T-helper 1 cell treated with Interleukin-12 subunit alpha and Interleukin-12 subunit beta and Interleukin-4 antibody, amounts not matched to agents 30 ng/mL and 1 ng/mL, for 36 hours (primary cell): Measurements from ENCODE around the gene PRIM2. TPM values are rescaled to one million over a fixed set of nuclear protein-coding genes. Genes with fewer than 3 reads are reported as not detected.
"Not testable (repeated sequence)": the region's sequence is repeated elsewhere in the genome, so short reads cannot be mapped to it uniquely, and the experiment has no call there.

ENCODE experiments used
- intact Hi-C: fragments of 100-400 bp; cut with micrococcal nuclease; formaldehyde crosslinking; loops from one replicate; pipeline ENCODE4 v1.15.1; 2024
- total RNA-seq: library from RNA; stranded (reverse); gene quantifications from 2 replicates; pipeline ENCODE4 v1.2.3, GENCODE V29; 2022

Gene PRIM2
- total RNA-seq, 1 donor from 2014 or later, result 34.9 TPM

GRCh38 chr6:57581586-57581985 is 264.2 kb downstream of the PRIM2 start:
- intact Hi-C loops, result not testable (repeated sequence)

- intact Hi-C loops, result not testable (repeated sequence)
These were observed 283.7 kb downstream of the PRIM2 start for GRCh38 chr6:57601105-57601504.

- intact Hi-C loops, result not testable (repeated sequence)
These were observed 287.9 kb downstream of the PRIM2 start for GRCh38 chr6:57605303-57605702.

GRCh38 chr6:57606331-57606730 is 288.9 kb downstream of the PRIM2 start:
- intact Hi-C loops, result not testable (repeated sequence)

- intact Hi-C loops, result not testable (repeated sequence)
These were observed 293.2 kb downstream of the PRIM2 start for GRCh38 chr6:57610612-57611011.

GRCh38 chr6:57618959-57619358 is 301.5 kb downstream of the PRIM2 start:
- intact Hi-C loops, result not testable (repeated sequence)

GRCh38 chr6:57631773-57632172 is 314.3 kb downstream of the PRIM2 start:
- intact Hi-C loops, result not testable (repeated sequence)

- intact Hi-C loops, result not testable (repeated sequence)
These were observed 341.1 kb downstream of the PRIM2 start for GRCh38 chr6:57658526-57658925.

- intact Hi-C loops, result not testable (repeated sequence)
These were observed 342.4 kb downstream of the PRIM2 start for GRCh38 chr6:57659794-57660193.

- intact Hi-C loops, result not testable (repeated sequence)
These were observed 343.5 kb downstream of the PRIM2 start for GRCh38 chr6:57660940-57661339.

GRCh38 chr6:57668108-57668507 is 350.7 kb downstream of the PRIM2 start:
- intact Hi-C loops, result not testable (repeated sequence)

- intact Hi-C loops, result not testable (repeated sequence)
These were observed 353.8 kb downstream of the PRIM2 start for GRCh38 chr6:57671237-57671636.

- intact Hi-C loops, result not testable (repeated sequence)
These were observed 354.7 kb downstream of the PRIM2 start for GRCh38 chr6:57671937-57672627.

- intact Hi-C loops, result not testable (repeated sequence)
These were observed 355.9 kb downstream of the PRIM2 start for GRCh38 chr6:57673281-57673680.

GRCh38 chr6:57675386-57675785 is 358.0 kb downstream of the PRIM2 start:
- intact Hi-C loops, result not testable (repeated sequence)

- intact Hi-C loops, result not testable (repeated sequence)
These were observed 379.0 kb downstream of the PRIM2 start for GRCh38 chr6:57696382-57696781.

Other genes with a start within 250 kb of the PRIM2 start
- 74.6 and 80.2 TPM in 2 replicates for gene ZNF451, start 227.4 kb upstream of the PRIM2 start, total RNA-seq
- gene BAG2, start 145.3 kb upstream of the PRIM2 start, total RNA-seq, result 8.4 and 8.8 TPM in 2 replicates
- gene RAB23, start 95.3 kb upstream of the PRIM2 start, total RNA-seq, result 2.7 and 3.6 TPM in 2 replicates